Measurements from ENCODE around the gene GRIA3. TPM values are rescaled to one million over a fixed set of nuclear protein-coding genes. Genes with fewer than 3 reads are reported as not detected.

GRIA3 gene
- total RNA-seq, 1 experiment from 2014 or later = not detected

- no peaks in the 10 kb centered on the region for H4K20me1 ChIP-seq (ENCODE audit: insufficient read depth)
- H2AFZ ChIP-seq (ENCODE audit: low read depth, low read length, poor library complexity, severe bottlenecking) = no peak overlapping the region
- no peak for TF ChIP-seq POLR2AphosphoS5 (IDR thresholded peaks at IDR 0.05; ENCODE audit: low read depth, low read length)
- TF ChIP-seq REST (IDR thresholded peaks at IDR 0.05; ENCODE audit: low read depth) = no peak
- no peak for TF ChIP-seq RAD21 (IDR thresholded peaks at IDR 0.05; ENCODE audit: low read depth)
- no peak for TF ChIP-seq FOSL1 (IDR thresholded peaks at IDR 0.05; ENCODE audit: low read depth)
- TF ChIP-seq JUND (IDR thresholded peaks at IDR 0.05) = no peak
- TF ChIP-seq ZFX (IDR thresholded peaks at IDR 0.05) = no peak
- TF ChIP-seq EZH2 (IDR thresholded peaks at IDR 0.05) = no peak
- no peak for TF ChIP-seq ZNF274 (IDR thresholded peaks at IDR 0.05; ENCODE audit: low read depth, low read length)
- TF ChIP-seq SRF (IDR thresholded peaks at IDR 0.05; ENCODE audit: low read depth) = no peak
- TF ChIP-seq ATF3 (IDR thresholded peaks at IDR 0.05) = no peak
- no peak for TF ChIP-seq CTCF (IDR thresholded peaks at IDR 0.05 in 2 of 3, conservative IDR thresholded peaks at IDR 0.05 in 1 of 3; ENCODE audit: borderline replicate concordance in 1 of 3, insufficient read depth in 1 of 3, low read depth in 2 of 3, low read length in 2 of 3)
- no peak for TF ChIP-seq EGR1 (IDR thresholded peaks at IDR 0.05; ENCODE audit: low read depth)
- H3K4me3 ChIP-seq (replicated peaks in 1 of 2; ENCODE audit: low read depth in 1 of 2, low read length in 2 of 2) = no peak overlapping the region
- CTCF ChIA-PET = no interaction called here
- BruUV-seq (replicated peaks) = no TSS peak
- H3K9ac ChIP-seq (ENCODE audit: low read length) = no peak overlapping the region
- ATAC-seq (no peak), DNase-seq (ENCODE audit: low read depth, low spot score) (no peak)
- H3K9me3 ChIP-seq (ENCODE audit: control insufficient read depth in 1 of 2, insufficient read depth in 1 of 2, low read depth in 1 of 2, low read length in 2 of 2) = no peaks in the 10 kb centered on the region
- H3K27ac ChIP-seq (ENCODE audit: low read depth, low read length) = no peak overlapping the region
- no peak overlapping the region for H3K4me2 ChIP-seq (ENCODE audit: low read length)
- no peaks in the 10 kb centered on the region for H3K9me2 ChIP-seq (ENCODE audit: insufficient read depth)
- POLR2A ChIA-PET = no interaction called here
- H3K36me3 ChIP-seq (ENCODE audit: control insufficient read depth in 1 of 2, insufficient read depth in 2 of 2, low read length in 2 of 2) = no peaks in the 10 kb centered on the region
- H3K79me2 ChIP-seq (ENCODE audit: insufficient read depth, low read length) = no peaks in the 10 kb centered on the region
- intact Hi-C loops (cut with micrococcal nuclease) = no loop called here
- no peaks in the 10 kb centered on the region for H3K27me3 ChIP-seq (ENCODE audit: insufficient read depth, low read length)
- RAD21 ChIA-PET (ENCODE audit: low non-redundant PET in 1 of 2, low total read pairs in 2 of 2, uncharacterized antibody in 2 of 2, unreplicated experiment in 2 of 2) = no interaction called here
- H3K4me1 ChIP-seq (ENCODE audit: control insufficient read depth in 1 of 2, insufficient read depth in 2 of 2, low read length in 2 of 2) = no peaks in the 10 kb centered on the region
These were observed 147.8 kb downstream of the GRIA3 start for GRCh38 chrX:123331859-123332258.
